ENCODE results near the gene TRIP10.
A peak's percentile ranks its signal among the peaks of the same experiment; 100 is the strongest.
"Not testable (repeated sequence)": the region's sequence is repeated elsewhere in the genome, so short reads cannot be mapped to it uniquely, and the experiment has no call there.

Gene TRIP10, protein sequence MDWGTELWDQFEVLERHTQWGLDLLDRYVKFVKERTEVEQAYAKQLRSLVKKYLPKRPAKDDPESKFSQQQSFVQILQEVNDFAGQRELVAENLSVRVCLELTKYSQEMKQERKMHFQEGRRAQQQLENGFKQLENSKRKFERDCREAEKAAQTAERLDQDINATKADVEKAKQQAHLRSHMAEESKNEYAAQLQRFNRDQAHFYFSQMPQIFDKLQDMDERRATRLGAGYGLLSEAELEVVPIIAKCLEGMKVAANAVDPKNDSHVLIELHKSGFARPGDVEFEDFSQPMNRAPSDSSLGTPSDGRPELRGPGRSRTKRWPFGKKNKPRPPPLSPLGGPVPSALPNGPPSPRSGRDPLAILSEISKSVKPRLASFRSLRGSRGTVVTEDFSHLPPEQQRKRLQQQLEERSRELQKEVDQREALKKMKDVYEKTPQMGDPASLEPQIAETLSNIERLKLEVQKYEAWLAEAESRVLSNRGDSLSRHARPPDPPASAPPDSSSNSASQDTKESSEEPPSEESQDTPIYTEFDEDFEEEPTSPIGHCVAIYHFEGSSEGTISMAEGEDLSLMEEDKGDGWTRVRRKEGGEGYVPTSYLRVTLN

DNA sequence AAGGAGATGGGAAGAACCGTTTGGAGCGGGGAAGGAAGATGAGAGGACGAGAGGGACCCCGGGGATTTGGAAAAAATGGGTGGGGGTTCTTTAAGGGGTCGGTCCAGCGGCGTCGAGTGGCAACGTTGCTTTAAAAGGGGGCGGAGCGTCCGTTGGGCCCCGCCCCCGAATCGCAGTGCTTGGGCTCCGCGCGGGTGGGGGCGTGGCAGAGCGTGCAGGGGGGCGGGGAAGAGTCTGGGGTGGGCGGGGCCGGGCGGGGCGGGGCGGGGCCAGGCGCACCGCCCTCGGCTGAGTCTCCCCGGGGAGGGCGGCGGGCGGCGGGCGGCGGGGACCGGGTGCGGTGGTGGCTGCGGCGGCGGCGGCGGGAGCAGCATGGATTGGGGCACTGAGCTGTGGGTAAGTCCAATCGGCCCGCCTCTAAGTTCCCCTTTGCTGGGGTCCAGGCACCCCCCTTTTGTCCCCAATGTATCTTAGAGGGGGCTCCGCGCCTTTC is at the start of gene TRIP10:
TSS of gene TRIP10 (plus strand) at position 291 of the 493 bp plus-strand sequence. CDS start at position 373, 82 bp downstream.
- peak; percentile 41 for DNase-seq

DNA sequence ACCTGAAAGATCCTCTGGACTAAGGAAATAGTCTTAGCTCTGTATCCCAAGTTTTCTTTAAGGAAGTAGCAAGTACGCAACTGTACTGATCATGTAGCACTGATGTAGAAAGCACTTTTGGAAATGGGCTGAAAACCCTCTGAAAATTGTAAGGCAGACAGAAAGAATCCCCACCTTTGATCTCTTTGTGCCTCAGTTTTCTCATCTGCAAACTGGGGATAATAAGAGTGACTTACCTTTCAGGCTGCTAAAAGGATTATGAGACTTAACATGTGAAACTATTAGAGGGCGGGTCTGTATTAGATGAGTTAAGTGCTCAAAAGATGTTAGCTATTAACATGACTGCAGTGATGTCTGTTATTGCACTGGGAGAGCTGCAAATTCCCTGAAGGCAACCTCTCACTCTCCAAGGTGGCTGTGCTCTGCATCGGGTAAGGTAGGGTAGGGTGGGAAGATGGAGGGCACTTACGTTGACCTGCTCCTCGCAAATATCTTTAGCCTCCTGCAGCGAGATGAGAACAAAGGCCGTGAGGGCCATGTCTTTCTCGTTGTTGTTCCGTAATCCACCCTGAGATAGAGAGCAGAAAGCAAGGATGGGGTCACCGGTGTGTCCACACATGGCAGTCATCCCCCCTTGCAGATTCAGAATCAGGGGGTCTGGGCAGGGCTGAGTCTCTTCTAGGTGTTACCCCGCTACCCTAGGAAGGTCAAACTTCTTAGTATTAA is 49.2 kb upstream of the TRIP10 start:
- DNase-seq: no peak

GRCh38 chr19:6691342-6691741 is 48.1 kb upstream of the TRIP10 start:
- no peak for DNase-seq

DNA sequence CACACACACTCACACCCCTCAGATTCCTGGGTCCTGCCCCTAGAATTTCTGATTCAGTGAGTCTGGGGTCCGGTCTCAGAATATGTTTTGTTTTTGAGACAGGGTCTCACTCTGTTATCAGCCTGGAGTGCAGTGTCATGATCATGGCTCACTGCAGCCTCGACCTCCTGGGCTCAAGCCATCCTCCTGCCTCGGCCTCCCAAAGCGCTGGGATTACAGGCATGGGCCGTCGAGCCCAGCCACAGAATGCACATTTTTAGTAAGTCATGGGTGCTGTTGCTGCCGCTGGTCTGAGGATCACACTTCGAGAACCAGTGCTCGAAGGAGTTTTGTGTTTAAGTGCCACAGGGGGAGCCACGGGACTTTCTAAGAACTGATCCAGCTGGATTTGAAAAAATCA is 47.5 kb upstream of the TRIP10 start:
- DNase-seq: no peak

- no peak for DNase-seq
These were observed 46.4 kb upstream of the TRIP10 start for GRCh38 chr19:6693056-6693471.

GRCh38 chr19:6693681-6694080 is 45.8 kb upstream of the TRIP10 start:
- no peak for DNase-seq

DNA sequence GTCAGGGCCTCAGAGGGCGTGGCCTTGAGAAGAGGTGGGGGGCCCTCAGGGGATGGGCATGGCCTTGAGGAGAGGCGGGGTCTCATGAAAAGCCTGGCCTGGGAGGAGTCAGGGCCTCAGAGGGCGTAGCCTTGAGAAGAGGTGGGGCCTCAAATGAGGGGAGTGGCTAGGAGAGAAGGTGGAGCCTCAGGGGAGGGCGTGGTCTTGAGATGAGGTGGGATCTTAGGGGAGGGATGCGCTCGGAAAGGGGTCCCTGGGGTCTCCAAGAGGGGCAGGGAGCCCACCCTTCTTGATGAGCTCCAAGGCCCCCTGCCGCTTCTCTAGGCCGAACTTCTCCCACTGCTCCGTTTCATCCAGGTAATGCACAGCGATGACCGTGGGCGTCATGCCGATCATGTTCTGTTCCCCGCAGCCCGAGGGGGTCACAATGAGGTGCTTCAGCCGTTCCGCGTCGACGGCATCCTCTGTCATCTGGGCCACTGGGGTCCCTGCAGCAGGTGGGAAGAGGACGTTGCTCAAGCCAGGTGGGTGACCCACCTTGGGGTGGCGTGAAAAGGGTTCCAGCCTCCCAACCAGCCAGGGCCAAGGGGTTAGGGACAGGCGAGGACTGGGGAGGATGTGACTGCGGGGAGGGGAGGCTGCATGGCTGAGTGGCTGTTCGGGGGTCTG is 45.2 kb upstream of the TRIP10 start:
- DNase-seq: no peak

DNA sequence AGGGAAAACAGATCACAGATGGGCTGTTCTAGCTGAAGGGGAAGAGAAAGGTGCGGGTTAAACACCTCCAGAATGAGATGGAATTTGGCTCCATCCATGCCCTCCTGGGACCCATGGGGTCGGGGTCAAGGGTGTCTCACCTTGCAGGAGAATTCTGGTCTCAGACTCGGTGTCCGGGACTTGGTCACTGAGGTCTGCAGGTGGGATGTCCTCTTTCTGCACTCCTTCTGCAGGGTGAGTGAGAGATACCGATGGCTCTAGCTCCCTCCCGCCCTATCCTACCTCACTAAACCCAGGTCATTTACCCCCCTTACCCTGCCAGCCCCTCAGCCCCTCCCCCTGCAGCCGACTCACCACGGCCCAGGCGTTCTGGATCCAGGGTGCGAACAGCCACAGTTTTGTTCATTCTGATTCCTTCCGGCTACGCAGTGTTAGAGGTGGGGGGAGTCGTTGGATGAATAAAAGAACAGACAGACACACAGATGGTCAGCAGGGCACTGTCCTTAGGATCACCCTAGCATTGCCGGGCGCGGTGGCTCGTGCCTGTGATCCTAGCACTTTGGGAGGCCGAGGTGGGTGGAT is 43.1 kb upstream of the TRIP10 start:
- no peak for DNase-seq

DNA sequence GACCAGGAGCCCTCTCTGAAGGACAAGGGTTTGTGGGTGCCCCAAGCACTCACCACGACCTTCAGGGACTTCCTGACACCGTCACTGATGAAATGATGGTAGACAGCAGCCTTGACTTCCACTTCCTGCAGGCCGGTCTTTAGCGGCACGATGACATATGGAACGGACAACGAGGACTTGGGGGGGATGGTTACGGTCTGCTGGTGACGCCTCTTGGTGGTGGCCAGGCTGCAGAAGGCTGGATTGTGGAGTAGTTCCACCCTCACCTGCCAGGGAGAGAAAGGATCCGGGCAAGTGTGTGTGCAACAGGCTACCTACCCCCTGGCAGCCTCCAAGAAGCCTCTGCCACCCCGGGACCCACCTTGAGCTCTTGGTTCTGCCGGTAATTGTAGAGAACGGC is 42.2 kb upstream of the TRIP10 start:
- no peak for DNase-seq

GRCh38 chr19:6699935-6700334 is 39.5 kb upstream of the TRIP10 start:
- DNase-seq: no peak

- no peak for DNase-seq
These were observed 38.7 kb upstream of the TRIP10 start for GRCh38 chr19:6700586-6701316.

- DNase-seq: no peak
These were observed 33.4 kb upstream of the TRIP10 start for GRCh38 chr19:6705931-6706632.

DNA sequence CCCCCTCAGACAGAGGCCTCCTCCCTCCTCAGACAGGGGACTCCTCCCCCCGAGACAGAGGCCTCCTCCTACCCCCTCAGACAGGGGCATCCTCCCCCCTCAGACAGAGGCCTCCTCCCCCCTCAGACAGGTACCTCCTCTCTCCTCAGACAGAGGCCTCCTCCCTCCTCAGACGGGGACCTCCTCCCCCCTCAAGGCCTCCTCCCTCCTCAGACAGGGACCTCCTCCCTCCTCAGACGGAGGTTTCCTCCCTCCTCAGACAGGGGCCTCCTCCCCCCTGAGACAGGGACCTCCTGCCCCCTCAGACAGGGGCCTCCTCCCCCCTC is 32.9 kb upstream of the TRIP10 start:
- no peak for DNase-seq

DNA sequence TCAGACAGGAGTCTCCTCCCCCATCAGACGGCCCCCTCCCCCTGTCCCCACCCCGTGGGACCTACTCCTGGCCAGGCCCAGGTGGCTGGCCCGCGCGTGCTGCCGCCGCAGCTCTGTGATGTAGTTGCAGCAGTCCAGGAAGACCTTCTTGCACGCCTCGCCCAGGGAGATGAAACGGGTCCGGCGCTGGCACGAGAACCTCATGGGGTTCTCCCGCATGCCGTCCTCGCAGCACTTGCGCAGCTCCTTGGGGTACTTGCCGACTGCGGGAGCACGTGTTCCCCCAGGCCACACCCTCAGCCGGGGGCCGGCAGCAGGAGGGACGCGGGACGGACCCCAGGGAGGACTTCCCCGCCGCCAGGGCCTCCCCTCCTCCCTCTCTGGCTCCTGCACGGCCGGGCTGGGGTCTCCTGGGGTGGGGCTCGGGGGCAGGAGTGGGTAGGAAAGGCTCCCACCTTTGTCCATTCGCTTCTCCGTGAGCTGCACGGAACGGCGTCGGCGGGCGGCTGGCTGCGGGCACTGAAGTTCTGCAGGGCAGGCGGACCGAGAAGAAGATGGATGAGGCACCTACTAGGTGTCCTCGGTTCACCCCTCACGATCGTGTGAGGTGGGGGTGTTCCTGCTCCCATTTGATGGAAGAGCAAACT is 32.3 kb upstream of the TRIP10 start:
- DNase-seq: no peak

DNA sequence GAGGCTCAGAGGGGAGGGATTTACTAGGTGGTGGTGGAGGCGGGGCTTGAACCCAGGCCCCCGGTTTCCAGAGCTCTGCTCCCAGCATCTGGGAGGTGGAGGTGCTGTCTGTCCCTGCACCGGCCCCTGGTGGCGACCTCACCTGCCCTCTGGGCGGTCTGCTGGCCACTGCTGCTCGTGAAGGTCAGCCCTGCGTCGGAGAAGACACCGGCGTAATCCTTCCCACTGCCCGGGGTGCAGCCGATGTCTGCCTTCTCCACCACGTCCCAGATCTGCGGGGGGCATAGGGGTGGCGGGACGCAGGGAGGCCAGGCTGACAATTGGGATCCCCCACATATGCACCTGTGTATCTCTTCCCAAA is 31.8 kb upstream of the TRIP10 start:
- no peak for DNase-seq

DNA sequence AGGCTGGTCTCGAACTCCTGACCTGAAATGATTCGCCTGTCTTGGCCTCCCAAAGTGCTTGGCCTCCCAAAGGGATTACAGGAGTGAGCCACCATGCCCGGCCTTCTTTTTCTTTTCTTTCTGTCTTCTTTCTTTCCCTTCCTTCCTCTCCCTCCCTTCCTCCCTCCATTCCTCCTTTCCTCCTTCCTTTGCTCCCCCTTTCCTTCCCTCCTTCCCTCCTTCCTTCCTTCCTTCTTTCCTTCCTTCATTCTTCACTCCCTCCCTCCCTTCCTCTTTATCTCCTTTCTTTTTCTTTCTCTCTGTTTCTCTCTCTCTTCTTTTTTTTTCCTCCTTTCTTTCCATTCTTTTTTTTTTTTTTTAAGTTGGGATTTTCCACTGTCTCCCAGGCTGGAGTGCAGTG is 31.1 kb upstream of the TRIP10 start:
- no peak for DNase-seq

DNA sequence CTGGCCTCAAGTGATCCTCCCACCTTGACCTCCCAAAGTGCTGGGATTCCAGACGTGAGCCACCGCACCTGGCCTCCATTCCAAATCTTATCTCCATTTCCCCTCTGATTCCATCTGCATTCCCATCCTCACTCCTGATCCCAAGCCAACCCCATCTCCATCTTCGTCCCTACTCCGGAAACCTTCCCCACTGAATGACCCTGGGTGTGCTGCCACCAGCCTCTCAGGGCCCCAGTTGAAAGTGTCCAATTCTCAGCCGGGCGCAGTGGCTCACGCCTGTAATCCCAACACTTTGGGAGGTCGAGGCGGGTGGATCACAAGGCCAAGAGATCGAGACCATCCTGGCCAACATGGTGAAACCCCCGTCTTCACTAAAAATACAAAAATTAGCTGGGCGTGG is 30.6 kb upstream of the TRIP10 start:
- not testable (repeated sequence) for DNase-seq

GRCh38 chr19:6709549-6709948 is 29.9 kb upstream of the TRIP10 start:
- DNase-seq: no peak

DNA sequence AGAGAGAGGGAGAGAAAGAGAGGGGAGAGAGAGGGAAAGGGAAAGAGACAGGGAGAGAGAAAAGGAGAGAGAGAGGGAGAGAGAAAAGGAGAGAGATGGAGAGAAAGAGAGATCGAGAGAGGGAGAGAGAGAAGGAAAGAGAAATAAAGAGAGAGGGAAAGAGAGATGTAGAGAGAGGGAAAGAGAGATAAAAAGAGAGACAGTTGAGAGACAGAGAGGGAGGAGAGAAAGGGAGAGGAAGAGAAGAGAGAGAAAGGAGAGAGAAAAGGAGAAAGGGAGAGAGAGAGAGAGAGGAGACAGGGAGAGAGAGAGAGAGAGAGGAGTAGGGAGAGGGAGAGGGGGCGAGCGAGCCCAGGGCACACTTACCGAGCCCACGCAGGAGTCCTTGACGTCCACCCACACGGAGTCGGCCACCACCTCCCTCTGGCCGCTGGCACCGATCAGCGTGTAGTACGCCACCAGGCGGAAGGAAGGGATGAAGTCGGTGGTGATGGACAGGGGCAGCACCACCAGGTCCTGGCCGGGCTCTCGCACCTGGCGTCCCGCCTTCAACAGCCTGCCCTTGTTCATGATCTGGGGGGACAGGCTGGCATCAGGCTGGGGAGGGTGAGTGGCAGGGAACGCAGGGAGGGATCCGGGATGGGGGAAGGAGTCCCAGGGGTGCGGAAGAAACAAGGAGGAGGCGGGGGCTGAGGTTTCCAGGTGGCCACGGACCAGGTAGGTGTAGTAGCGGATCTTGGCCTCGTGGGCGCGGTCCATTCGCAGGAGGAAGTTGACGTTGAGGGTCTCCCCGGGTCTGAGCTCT is 29.0 kb upstream of the TRIP10 start:
- DNase-seq: no peak

GRCh38 chr19:6711078-6711361 is 28.5 kb upstream of the TRIP10 start:
- no peak for DNase-seq

GRCh38 chr19:6711605-6712004 is 27.9 kb upstream of the TRIP10 start:
- DNase-seq: no peak
